ENCODE data around the gene UBN2. TPM values are rescaled to one million over a fixed set of nuclear protein-coding genes. Genes with fewer than 3 reads are reported as not detected.
"Not testable (repeated sequence)": the region's sequence is repeated elsewhere in the genome, so short reads cannot be mapped to it uniquely, and the experiment has no call there.

UBN2 gene
- total RNA-seq, 1 experiment from 2014 or later = 13.0 TPM

GRCh38 chr7:139299296-139299695 lies 68.3 kb downstream of the UBN2 start:
- Histone ChIP-seq H3K27me3 (no peaks in the 10 kb centered on the region), H3K9me3 (replicated peaks) (no peaks in the 10 kb centered on the region), H3K4me1 (no peaks in the 10 kb centered on the region), H3K36me3 (no peaks in the 10 kb centered on the region; the same call in 1 of the 2 replicates), H3K27ac (no peak overlapping the region), H3K4me3 (no peak overlapping the region)
- DNase-seq = no peak

GRCh38 chr7:139300390-139300789 lies 69.4 kb downstream of the UBN2 start:
- H3K4me3 ChIP-seq = no peak overlapping the region
- H3K27ac ChIP-seq = no peak overlapping the region
- H3K36me3 ChIP-seq = peaks cover 2% of the 10 kb centered on the region; the same call in 1 of the 2 replicates
- no peak for DNase-seq
- no peaks in the 10 kb centered on the region for H3K4me1 ChIP-seq
- no peaks in the 10 kb centered on the region for H3K9me3 ChIP-seq (replicated peaks)
- H3K27me3 ChIP-seq = no peaks in the 10 kb centered on the region

- no peak overlapping the region for H3K27ac ChIP-seq
- no peaks in the 10 kb centered on the region for H3K27me3 ChIP-seq
- no peak for DNase-seq
- no peaks in the 10 kb centered on the region for H3K9me3 ChIP-seq (replicated peaks)
- H3K4me3 ChIP-seq = no peak overlapping the region
- peaks cover 7% of the 10 kb centered on the region; the same call in 1 of the 2 replicates for H3K36me3 ChIP-seq
- no peaks in the 10 kb centered on the region for H3K4me1 ChIP-seq
Observed at GRCh38 chr7:139304517-139304916, 73.5 kb downstream of the UBN2 start.

- no peak overlapping the region for H3K27ac ChIP-seq
- H3K4me1 ChIP-seq = no peaks in the 10 kb centered on the region
- no peaks in the 10 kb centered on the region for H3K27me3 ChIP-seq
- no peak overlapping the region for H3K4me3 ChIP-seq
- H3K36me3 ChIP-seq = no peaks in the 10 kb centered on the region
- H3K9me3 ChIP-seq (replicated peaks) = no peaks in the 10 kb centered on the region
- DNase-seq = no peak
Observed at GRCh38 chr7:139317939-139318505, 87.0 kb downstream of the UBN2 start.

- H3K27me3 ChIP-seq = no peaks in the 10 kb centered on the region
- H3K36me3 ChIP-seq = no peaks in the 10 kb centered on the region
- no peaks in the 10 kb centered on the region for H3K9me3 ChIP-seq (replicated peaks)
- H3K27ac ChIP-seq = no peak overlapping the region
- no peaks in the 10 kb centered on the region for H3K4me1 ChIP-seq
- peak; percentile 29 to 51 for DNase-seq
- H3K4me3 ChIP-seq = no peak overlapping the region
Observed at GRCh38 chr7:139321071-139321745, 90.2 kb downstream of the UBN2 start.

- not testable (repeated sequence) for H3K36me3 ChIP-seq; H3K4me1 ChIP-seq; H3K4me3 ChIP-seq; H3K27ac ChIP-seq; DNase-seq; H3K9me3 ChIP-seq (replicated peaks); H3K27me3 ChIP-seq
Observed at GRCh38 chr7:139324709-139325108, 93.7 kb downstream of the UBN2 start.

- Histone ChIP-seq H3K4me3 (no peak overlapping the region), H3K27me3 (no peaks in the 10 kb centered on the region), H3K36me3 (no peaks in the 10 kb centered on the region), H3K4me1 (no peaks in the 10 kb centered on the region), H3K27ac (no peak overlapping the region), H3K9me3 (replicated peaks) (no peaks in the 10 kb centered on the region)
- DNase-seq = no peak
Observed at GRCh38 chr7:139328375-139328774, 97.3 kb downstream of the UBN2 start.

- no peak overlapping the region for H3K27ac ChIP-seq
- H3K9me3 ChIP-seq (replicated peaks) = no peaks in the 10 kb centered on the region
- H3K36me3 ChIP-seq = no peaks in the 10 kb centered on the region
- H3K4me1 ChIP-seq = no peaks in the 10 kb centered on the region
- H3K4me3 ChIP-seq = no peak overlapping the region
- no peak for DNase-seq
- H3K27me3 ChIP-seq = no peaks in the 10 kb centered on the region
Observed at GRCh38 chr7:139329119-139329518, 98.1 kb downstream of the UBN2 start.

- no peaks in the 10 kb centered on the region for H3K4me1 ChIP-seq
- no peak for DNase-seq
Observed at GRCh38 chr7:139330333-139331030, 99.4 kb downstream of the UBN2 start.

GRCh38 chr7:139332697-139333359 lies 101.8 kb downstream of the UBN2 start:
- no peaks in the 10 kb centered on the region for H3K4me1 ChIP-seq
- no peak overlapping the region for H3K27ac ChIP-seq
- DNase-seq = no peak
- H3K4me3 ChIP-seq = no peak overlapping the region
- no peaks in the 10 kb centered on the region for H3K9me3 ChIP-seq (replicated peaks)
- H3K27me3 ChIP-seq = no peaks in the 10 kb centered on the region
- H3K36me3 ChIP-seq = no peaks in the 10 kb centered on the region

More at GRCh38 chr7:139330333-139331030, 99.4 kb downstream of the UBN2 start:
- no peaks in the 10 kb centered on the region for H3K36me3 ChIP-seq
- no peak overlapping the region for H3K4me3 ChIP-seq
- H3K27ac ChIP-seq = no peak overlapping the region
- H3K9me3 ChIP-seq (replicated peaks) = no peaks in the 10 kb centered on the region
- H3K27me3 ChIP-seq = no peaks in the 10 kb centered on the region

- DNase-seq; H3K27ac ChIP-seq; H3K4me1 ChIP-seq; H3K27me3 ChIP-seq; H3K9me3 ChIP-seq (replicated peaks); H3K4me3 ChIP-seq; H3K36me3 ChIP-seq: not testable (repeated sequence)
Observed at GRCh38 chr7:139333443-139333842, 102.4 kb downstream of the UBN2 start.

- H3K9me3 ChIP-seq (replicated peaks) = no peaks in the 10 kb centered on the region
- no peaks in the 10 kb centered on the region for H3K27me3 ChIP-seq
- no peaks in the 10 kb centered on the region for H3K4me1 ChIP-seq
- H3K36me3 ChIP-seq = no peaks in the 10 kb centered on the region
- H3K27ac ChIP-seq = no peak overlapping the region
- DNase-seq = no peak
- no peak overlapping the region for H3K4me3 ChIP-seq
Observed at GRCh38 chr7:139334399-139335150, 103.5 kb downstream of the UBN2 start.

GRCh38 chr7:139339025-139339424 lies 108.0 kb downstream of the UBN2 start:
- Histone ChIP-seq H3K4me3 (no peak overlapping the region), H3K9me3 (replicated peaks) (no peaks in the 10 kb centered on the region), H3K27me3 (no peaks in the 10 kb centered on the region), H3K27ac (no peak overlapping the region), H3K36me3 (no peaks in the 10 kb centered on the region), H3K4me1 (0 out of 2 replicates have a peak, but pooled peaks cover 4% of the 10 kb centered on the region)
- DNase-seq = no peak

GRCh38 chr7:139339698-139340036 lies 108.6 kb downstream of the UBN2 start:
- Histone ChIP-seq H3K4me1 (0 out of 2 replicates have a peak, but pooled peaks cover 4% of the 10 kb centered on the region), H3K9me3 (replicated peaks) (no peaks in the 10 kb centered on the region), H3K27ac (peak overlapping the region; percentile 99), H3K27me3 (no peaks in the 10 kb centered on the region), H3K4me3 (peak overlapping the region; percentile 99), H3K36me3 (no peaks in the 10 kb centered on the region)
- DNase-seq = no peak

Measured in SJCRH30 (cell line).